GM21825 (cell line): ENCODE results near the gene TSNAXIP1.
"Not testable (repeated sequence)": the region's sequence is repeated elsewhere in the genome, so short reads cannot be mapped to it uniquely, and the experiment has no call there.

ENCODE experiments used
- ATAC-seq: cut with Tn5 transposase; IDR thresholded peaks from one replicate; pipeline ENCODE4 v1.9.1; 2021; ENCODE audit warnings: mild to moderate bottlenecking, moderate library complexity; ENCODE audit not compliant: unreplicated experiment

The TSNAXIP1 gene

DNA sequence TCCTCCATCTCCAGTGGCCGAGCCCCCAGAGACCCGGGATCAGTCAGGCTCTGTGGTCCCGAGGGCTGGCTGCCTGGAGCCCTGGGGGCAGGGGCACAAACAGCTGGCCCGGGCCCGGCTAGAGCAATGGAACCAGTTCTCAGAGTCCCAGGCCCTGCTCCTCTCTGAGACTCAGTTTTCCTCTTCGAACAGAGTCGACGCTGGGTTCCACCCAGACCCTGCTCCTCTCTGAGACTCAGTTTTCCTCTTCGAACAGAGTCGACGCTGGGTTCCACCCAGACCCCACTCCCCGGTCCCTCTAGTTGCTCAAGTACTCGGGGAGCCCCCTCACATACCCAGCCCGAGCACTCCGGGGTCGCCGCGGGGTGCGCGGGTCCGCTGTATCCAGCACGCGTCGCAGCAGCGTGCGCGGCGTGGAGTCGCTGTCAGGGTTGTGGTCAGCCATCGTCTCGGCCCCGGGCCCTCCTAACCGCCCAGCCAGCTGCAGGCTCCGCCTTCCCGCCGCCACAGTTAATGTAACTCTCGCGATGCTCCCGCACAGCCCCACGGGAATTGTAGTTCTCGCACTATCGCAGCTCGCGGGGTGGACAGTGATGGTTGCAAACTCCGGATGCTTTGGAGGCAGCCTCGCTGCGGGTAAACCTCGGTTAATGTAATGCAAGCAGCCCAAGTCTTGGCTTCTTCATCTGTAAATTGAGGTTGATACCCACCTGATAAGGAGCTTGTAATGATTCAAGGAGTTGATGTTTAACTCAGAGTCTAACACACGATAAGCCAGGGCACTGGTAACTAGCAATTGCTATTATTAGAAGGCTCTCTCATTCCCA lies 26.9 kb downstream of the TSNAXIP1 start:
- ATAC-seq: peak; percentile 89

DNA sequence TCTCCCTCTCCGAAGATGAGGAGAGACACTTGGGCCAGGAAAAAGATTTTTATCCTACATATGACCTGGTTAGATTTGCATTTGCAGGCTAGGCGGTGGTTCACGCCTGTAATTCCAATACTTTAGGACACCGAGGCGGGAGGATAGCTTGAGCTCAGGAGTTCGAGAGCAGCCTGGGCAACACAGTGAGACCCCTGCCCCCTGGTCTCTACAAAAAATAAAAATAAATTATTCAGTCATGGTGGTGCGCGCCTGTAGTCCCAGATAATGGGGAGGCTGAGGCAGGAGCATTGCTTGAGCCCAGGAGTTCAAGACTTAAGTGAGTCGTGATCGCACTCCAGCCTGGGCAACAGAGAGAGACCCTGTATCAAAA lies 27.5 kb downstream of the TSNAXIP1 start:
- ATAC-seq: no peak

GRCh38 chr16:67837190-67837589 lies 30.5 kb downstream of the TSNAXIP1 start:
- ATAC-seq: not testable (repeated sequence)

GRCh38 chr16:67837811-67838210 lies 31.1 kb downstream of the TSNAXIP1 start:
- no peak for ATAC-seq

- ATAC-seq: no peak
These were observed 34.6 kb downstream of the TSNAXIP1 start for GRCh38 chr16:67841198-67841815.

DNA sequence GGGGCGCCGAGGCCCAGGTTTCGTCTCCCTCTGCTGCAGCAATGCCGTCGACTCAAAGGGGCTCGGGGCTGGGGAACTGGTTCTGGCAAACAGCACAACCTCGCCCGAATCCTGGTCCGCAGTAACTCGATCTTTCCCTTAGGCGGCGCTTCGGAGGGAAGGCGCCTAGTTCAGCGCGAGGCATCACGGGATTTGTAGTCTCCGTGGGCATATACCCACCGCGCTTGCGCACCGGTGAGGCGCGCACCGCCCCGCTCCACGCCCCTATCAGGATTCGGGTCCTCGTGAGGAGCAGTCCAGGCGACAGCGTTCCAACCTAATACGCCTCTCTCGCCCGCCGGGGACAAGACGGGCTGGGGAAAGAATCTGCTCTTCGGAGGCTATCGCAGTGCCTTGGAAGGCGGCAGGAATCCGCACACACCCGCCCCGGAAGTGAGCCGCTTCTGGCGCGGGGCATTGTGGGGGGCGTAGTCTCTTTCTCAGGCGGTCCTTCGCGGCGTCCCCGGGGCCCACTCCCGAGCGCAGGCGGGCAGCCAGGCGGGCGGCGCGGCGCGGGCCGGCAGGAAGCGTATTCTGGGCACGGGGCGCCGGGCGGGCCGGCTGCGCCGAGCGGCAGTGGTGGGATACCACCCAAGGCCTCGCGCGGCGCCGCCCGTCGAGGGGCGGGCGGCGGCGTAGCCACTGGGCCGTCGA lies 35.3 kb downstream of the TSNAXIP1 start, which contains the start of gene THAP11:
TSS of gene THAP11 (plus strand) at position 505 of the 693 bp plus-strand sequence. CDS start 235 bp downstream, outside the sequence.
- ATAC-seq: peak; percentile 39

DNA sequence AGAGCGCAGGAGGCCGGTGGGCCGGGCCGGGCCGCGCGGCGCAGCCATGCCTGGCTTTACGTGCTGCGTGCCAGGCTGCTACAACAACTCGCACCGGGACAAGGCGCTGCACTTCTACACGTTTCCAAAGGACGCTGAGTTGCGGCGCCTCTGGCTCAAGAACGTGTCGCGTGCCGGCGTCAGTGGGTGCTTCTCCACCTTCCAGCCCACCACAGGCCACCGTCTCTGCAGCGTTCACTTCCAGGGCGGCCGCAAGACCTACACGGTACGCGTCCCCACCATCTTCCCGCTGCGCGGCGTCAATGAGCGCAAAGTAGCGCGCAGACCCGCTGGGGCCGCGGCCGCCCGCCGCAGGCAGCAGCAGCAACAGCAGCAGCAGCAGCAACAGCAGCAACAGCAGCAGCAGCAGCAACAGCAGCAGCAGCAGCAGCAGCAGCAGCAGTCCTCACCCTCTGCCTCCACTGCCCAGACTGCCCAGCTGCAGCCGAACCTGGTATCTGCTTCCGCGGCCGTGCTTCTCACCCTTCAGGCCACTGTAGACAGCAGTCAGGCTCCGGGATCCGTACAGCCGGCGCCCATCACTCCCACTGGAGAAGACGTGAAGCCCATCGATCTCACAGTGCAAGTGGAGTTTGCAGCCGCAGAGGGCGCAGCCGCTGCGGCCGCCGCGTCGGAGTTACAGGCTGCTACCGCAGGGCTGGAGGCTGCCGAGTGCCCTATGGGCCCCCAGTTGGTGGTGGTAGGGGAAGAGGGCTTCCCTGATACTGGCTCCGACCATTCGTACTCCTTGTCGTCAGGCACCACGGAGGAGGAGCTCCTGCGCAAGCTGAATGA lies 36.0 kb downstream of the TSNAXIP1 start:
- peak; percentile 11 for ATAC-seq

GRCh38 chr16:67843343-67843765 lies 36.7 kb downstream of the TSNAXIP1 start:
- no peak for ATAC-seq

DNA sequence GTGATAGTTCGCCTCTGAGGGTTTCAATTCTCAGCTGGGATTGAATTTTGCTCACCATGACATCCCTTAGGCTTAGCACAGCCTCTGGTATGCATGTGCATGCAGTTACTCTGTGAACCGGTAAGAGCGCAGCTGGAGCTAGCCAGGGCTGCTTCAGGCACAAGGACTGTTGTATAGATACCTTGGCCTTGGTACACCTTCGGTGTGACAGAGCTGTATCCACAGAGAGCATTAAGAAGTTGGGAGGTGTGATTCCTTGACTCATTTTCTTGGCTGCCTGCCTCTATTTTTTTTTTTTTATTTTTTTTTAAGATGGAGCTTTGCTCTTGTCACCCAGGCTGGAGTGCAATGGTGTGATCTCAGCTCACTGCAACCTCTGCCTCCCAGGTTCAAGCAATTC lies 37.8 kb downstream of the TSNAXIP1 start:
- no peak for ATAC-seq

DNA sequence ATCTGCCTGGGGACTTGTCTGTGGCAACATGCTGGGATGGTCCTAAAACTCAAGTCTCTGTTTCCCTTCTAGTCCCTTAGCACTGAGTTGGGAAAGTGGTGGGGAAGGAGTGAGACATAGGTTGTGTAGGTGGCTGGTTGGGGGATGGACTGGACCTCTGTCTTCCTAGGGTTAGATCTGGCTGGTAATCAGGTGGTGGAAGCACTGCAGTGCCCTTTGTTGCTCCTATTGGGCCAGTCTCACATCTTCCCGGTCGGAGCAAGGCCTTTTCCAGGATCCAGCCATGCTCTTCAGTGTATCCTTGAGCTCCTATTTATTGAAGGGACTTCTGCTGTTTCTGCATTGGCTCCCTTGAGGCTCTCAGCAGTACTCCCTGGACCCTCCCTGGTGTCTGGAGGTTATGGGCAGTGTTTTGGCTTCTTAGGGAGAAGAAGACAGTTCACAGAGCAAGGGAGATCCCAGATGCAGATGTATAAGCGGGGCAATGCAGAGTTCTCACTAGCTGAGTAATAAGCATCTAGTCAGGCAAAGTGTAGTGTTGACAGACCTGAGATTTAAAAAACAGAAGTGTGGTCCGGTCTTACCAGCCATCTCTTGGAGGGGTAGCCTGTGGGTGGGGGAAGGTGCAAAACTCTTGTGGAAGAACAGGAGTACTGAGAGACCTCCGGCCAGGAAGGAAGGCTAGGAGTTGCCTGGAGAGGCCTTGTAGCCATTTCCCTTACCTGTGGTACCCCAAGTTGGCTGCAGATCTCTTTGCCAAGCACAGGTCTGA lies 38.8 kb downstream of the TSNAXIP1 start:
- ATAC-seq: no peak

- ATAC-seq: no peak
These were observed 39.3 kb downstream of the TSNAXIP1 start for GRCh38 chr16:67846063-67846319.

- ATAC-seq: peak; percentile 52
These were observed 39.8 kb downstream of the TSNAXIP1 start, which contains the start of gene NUTF2 for GRCh38 chr16:67846320-67847063. Gene NUTF2, plus strand, starts transcription at chr16:67846933. Its CDS starts 18,198 bp downstream, at chr16:67865131.

DNA sequence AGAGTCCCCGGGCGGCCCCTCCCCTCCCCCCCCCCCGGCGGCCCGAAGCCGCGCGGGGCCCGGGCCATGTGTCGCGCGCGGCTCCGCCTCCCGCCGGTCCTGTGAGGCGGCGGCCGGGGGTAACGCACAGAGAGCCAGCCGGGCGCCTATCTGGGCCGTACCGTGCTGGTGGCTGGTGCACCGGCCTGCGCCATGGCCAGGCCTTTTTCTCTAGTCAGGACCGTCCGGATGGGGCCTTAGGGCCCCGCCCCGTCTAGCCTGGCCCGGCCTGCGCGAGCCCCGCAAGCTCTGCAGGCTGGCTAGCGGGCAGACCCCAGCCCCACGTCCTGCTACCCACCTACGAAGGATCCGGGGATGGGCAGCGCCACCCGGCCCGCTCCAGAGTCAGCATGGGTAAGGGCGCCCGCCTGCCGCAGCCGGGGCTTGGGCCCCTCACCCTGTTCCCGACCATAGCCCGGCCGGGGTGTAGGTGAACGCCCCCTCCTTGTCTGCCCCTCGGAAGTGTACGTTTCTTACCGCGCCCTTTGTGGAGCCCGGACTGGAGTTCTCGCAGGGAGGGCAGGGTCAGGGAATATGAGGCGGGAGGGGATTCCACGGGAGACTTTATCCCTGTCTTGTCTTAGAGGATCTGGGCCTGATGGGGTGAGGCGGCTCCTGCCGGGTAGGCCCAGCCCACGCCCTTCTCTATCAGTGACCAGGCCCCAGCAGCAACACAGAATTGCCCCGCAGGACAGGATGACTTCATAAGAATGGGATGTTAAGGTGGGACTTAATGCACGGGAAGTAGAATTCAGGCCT lies 40.6 kb downstream of the TSNAXIP1 start, which contains the start of gene CENPT:
TSS of gene CENPT (minus strand) at position 630 of the 798 bp plus-strand sequence. CDS start 13,834 bp downstream, outside the sequence.
- peak; percentile 34 for ATAC-seq

GRCh38 chr16:67848118-67848517 lies 41.4 kb downstream of the TSNAXIP1 start:
- ATAC-seq: no peak

- ATAC-seq: no peak
These were observed 47.0 kb downstream of the TSNAXIP1 start for GRCh38 chr16:67853670-67854069.

- ATAC-seq: no peak
These were observed 49.1 kb downstream of the TSNAXIP1 start for GRCh38 chr16:67855789-67856188.

DNA sequence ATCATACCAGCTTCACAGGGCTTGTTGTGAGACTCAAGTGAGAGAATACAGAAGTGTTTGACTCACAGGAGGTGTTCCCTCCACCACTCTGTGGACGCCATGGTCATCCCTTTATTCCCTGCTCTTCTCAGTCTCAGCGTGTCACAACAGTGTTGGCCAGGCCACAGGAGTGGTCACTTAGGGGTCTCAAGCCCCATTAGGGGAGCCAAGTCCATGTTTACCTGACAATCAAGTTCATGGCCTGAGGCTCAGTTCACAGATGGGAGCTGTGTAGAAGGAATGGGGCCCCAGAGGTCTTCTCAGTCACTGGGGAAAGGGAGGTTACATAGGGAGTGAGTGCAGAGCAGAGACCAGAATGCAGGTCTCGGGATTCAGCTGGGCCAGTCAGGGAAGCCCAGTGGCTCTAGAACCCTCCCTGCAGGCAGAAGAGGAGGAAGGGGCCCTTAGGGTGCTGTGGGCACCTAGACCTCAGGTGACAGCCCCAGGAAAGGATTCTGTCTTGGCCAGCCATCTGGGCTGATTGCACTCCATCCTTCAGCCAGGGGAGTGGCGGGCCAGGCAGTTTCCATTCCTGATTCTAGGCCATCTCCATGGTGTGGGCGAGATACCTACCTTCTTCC lies 50.3 kb downstream of the TSNAXIP1 start:
- no peak for ATAC-seq
